G401.6 (cell line): ENCODE measurements around the gene RPS13.
"Not testable (repeated sequence)": the region's sequence is repeated elsewhere in the genome, so short reads cannot be mapped to it uniquely, and the experiment has no call there.

Experiments used
- FAIRE-seq: peaks from 2 replicates; lab custom pipeline; 2012; peaks lifted over from hg19 to GRCh38; lab: Jason Lieb, UNC

The RPS13 gene

DNA sequence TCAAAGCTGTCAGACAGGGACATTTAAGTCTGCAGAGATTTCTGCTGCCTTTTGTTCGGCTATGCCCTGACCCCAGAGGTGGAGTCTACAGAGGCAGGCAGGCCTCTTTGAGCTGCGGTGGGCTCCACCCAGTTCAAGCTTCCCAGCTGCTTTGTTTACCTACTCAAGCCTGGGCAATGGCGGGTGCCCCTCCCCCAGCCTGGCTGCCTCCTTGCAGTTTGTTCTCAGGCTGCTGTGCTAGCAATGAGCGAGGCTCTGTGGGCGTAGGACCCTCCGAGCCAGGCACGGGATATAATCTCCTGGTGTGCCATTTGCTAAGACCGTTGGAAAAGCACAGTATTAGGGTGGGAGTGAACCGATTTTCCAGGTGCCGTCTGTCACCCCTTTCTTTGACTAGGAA, 43.4 kb downstream of the RPS13 start:
- FAIRE-seq = not testable (repeated sequence)

DNA sequence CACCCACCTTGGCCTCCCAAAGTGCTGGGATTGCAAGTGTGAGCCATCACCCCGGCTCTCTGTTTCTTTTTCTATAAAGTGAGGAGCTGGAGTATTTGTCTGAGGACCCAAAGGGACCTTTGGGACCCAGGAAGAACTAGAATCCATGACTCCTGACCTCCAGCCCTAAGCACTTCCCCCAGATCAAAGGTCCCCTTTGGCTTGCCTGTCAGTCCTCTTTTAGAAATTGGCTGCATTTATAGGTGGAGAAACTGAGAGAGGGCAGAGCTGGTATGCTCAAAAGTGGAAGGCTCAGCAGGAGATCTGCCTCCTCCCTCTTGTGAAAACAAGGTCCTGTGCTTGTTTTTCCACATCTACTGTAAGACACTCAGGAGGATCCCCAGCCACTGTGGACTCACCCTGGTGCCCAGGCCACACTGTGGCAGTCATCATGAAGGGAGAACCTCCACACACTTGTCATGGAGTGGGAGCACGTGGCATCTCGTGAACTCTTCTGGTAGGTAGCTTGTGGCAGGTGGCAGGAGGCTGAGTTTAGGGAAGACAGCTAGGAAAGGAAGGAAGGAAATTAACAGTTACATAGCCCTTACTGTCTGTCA, 50.9 kb downstream of the RPS13 start:
- no peak for FAIRE-seq

DNA sequence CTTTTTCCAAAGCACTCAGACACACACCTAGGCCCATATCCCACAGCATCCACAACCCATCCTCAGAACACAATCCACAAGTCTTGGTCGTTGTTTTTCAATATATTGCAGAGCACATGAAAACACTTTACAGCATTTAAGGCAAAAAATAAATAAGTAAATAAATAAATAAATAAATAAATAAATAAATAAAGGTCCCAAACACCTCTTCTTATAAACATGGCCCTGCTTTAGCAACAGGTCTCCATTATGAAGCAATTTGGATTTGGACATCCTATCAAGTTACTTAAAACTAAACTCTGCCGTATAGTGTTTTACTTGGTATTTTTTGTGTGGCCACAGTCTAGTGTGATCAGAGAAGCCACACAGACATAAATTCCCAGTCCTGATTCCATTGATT, 52.5 kb downstream of the RPS13 start:
- no peak for FAIRE-seq
